ENCODE data around the gene CST5. TPM values are rescaled to one million over a fixed set of nuclear protein-coding genes. Genes with fewer than 3 reads are reported as not detected.
"Not testable (repeated sequence)": the region's sequence is repeated elsewhere in the genome, so short reads cannot be mapped to it uniquely, and the experiment has no call there.

Gene CST5
- total and polyA plus RNA-seq, 12 donors = not detected

- Histone ChIP-seq H3K9me3 (peaks cover 0 to 9% (median 0%) of the 10 kb centered on the region in 11 donors), H3K4me1 (no peaks in the 10 kb centered on the region), H3K27ac (no peak overlapping the region), H3K36me3 (no peaks in the 10 kb centered on the region), H3K27me3 (peaks cover 0 to 9% (median 0%) of the 10 kb centered on the region in 7 donors), H3K4me3 (no peak overlapping the region)
- WGBS, 2 donors = 78 to 79% methylated on average over 4 of the region's 4 CpGs
- TF ChIP-seq, protein P1, sequence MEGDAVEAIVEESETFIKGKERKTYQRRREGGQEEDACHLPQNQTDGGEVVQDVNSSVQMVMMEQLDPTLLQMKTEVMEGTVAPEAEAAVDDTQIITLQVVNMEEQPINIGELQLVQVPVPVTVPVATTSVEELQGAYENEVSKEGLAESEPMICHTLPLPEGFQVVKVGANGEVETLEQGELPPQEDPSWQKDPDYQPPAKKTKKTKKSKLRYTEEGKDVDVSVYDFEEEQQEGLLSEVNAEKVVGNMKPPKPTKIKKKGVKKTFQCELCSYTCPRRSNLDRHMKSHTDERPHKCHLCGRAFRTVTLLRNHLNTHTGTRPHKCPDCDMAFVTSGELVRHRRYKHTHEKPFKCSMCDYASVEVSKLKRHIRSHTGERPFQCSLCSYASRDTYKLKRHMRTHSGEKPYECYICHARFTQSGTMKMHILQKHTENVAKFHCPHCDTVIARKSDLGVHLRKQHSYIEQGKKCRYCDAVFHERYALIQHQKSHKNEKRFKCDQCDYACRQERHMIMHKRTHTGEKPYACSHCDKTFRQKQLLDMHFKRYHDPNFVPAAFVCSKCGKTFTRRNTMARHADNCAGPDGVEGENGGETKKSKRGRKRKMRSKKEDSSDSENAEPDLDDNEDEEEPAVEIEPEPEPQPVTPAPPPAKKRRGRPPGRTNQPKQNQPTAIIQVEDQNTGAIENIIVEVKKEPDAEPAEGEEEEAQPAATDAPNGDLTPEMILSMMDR (IDR thresholded peaks at IDR 0.05) = no peak
- ATAC-seq = no peak
- DNase-seq = no peak
- intact Hi-C loops (cut with DNase I) = no loop called here
Measured at GRCh38 chr20:23835716-23836115, 43.8 kb downstream of the CST5 start.

- no peaks in the 10 kb centered on the region for H3K4me1 ChIP-seq
- intact Hi-C loops (cut with DNase I) = no loop called here
- no peak for ATAC-seq
- H3K27ac ChIP-seq = no peak overlapping the region
- H3K9me3 ChIP-seq = no peaks in the 10 kb centered on the region
- no peak overlapping the region for H3K4me3 ChIP-seq
- WGBS, 2 donors = 33 to 50% methylated on average over 3 of the region's 3 CpGs
- H3K36me3 ChIP-seq = no peaks in the 10 kb centered on the region
- TF ChIP-seq, protein P1 (IDR thresholded peaks at IDR 0.05) = no peak
- DNase-seq = no peak
- peaks cover 0 to 9% (median 0%) of the 10 kb centered on the region in 7 donors for H3K27me3 ChIP-seq
Measured at GRCh38 chr20:23832775-23833513, 46.6 kb downstream of the CST5 start.

DNA sequence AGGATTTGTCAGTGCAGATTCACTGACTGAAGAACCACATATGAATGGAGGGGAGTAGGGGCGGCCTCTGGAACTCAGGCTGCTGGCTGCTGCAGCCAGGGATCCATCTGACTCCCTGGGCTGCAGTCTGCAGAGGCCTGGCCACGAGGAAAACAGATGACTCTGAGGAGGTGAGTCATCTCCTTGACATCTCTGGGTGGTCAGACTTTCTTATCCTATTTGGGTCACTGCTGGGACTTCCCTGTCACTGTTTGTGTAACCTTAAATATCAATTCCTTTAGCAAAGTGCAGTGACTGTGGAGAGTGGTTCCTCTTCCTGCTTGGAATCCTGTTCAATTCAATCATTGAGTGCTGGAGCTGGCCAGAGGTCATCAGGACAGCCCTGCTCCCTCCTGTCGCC lies 47.6 kb downstream of the CST5 start:
- intact Hi-C loops (cut with DNase I); DNase-seq; H3K27me3 ChIP-seq; H3K36me3 ChIP-seq; H3K27ac ChIP-seq; H3K9me3 ChIP-seq; H3K4me1 ChIP-seq; H3K4me3 ChIP-seq: not testable (repeated sequence)
- peak in 1 of 8 donors; percentile 52 for ATAC-seq
- 42 to 49% methylated on average over 3 of the region's 3 CpGs for WGBS, 2 donors

- Histone ChIP-seq H3K27me3 (no peaks in the 10 kb centered on the region), H3K36me3 (no peaks in the 10 kb centered on the region), H3K4me3 (no peak within 1 kb of the TSS), H3K27ac (no peak within 1 kb of the TSS), H3K4me1 (peaks cover 0 to 3% (median 0%) of the 10 kb centered on the region in 9 donors), H3K9me3 (no peaks in the 10 kb centered on the region)
- TF ChIP-seq, protein P1 (IDR thresholded peaks at IDR 0.05) = no peak
- DNase-seq = no peak
- intact Hi-C loops (cut with DNase I) = loop anchor here in 1 of 10 donors (10.0 kb wide), 1 partner anchor 52 kb away; no protein-coding TSS in a partner anchor
- peak in 1 of 8 donors; percentile 25 for ATAC-seq
- 39 to 58% methylated on average over 4 of the region's 4 CpGs for WGBS, 2 donors
Measured at GRCh38 chr20:23826541-23827021, 53.0 kb downstream of the CST5 start, which contains the start of gene CST2. Gene CST2, minus strand, starts transcription at chr20:23826729. Its CDS starts 69 bp downstream, at chr20:23826660.

Other genes with a start within 250 kb of the CST5 start
- gene CST3, start 241.8 kb downstream of the CST5 start, total RNA-seq = 1,000 to 10,000 TPM in 1 of 10 donors, 100 to 1,000 TPM in 9; 395 to 1,066 (median 576) TPM
- 100 to 1,000 TPM; 633 to 805 TPM for gene CST3, start 241.8 kb downstream of the CST5 start, polyA plus RNA-seq
- gene CST4, start 190.7 kb downstream of the CST5 start, total RNA-seq = not detected
- not detected for gene CST4, start 190.7 kb downstream of the CST5 start, polyA plus RNA-seq
- gene CST1, start 128.8 kb downstream of the CST5 start, total RNA-seq = not detected
- gene CST1, start 128.8 kb downstream of the CST5 start, polyA plus RNA-seq = not detected
- gene CST2, start 53.0 kb downstream of the CST5 start, total RNA-seq = under 1 TPM in 1 of 10 donors, not detected in 9; 0.75 TPM
- not detected for gene CST2, start 53.0 kb downstream of the CST5 start, polyA plus RNA-seq
- gene GGTLC1, start 109.0 kb upstream of the CST5 start, total RNA-seq = not detected
- not detected for gene GGTLC1, start 109.0 kb upstream of the CST5 start, polyA plus RNA-seq